Endothelial cell of umbilical vein (primary cell): Measurements from ENCODE around the gene RIMKLB.

Experiments
- EZH2 ChIP-seq: IDR thresholded peaks from 2 replicates; pipeline ENCODE4 v1.6.1; 2012; ENCODE audit warnings: borderline replicate concordance, low read depth, mild to moderate bottlenecking, moderate library complexity, low read length, inconsistent platforms; ENCODE audit not compliant: severe bottlenecking
- MYC ChIP-seq: IDR thresholded peaks from one replicate; pipeline ENCODE4 v1.6.1; 2011; ENCODE audit warnings: mild to moderate bottlenecking, low read depth, low read length
- POLR2A ChIP-seq: IDR thresholded peaks from 2 replicates; pipeline ENCODE4 v1.6.1; 2012; ENCODE audit warnings: low read depth, mild to moderate bottlenecking, control low read depth, low read length
- POLR2AphosphoS5 ChIP-seq: IDR thresholded peaks from 2 replicates; pipeline ENCODE4 v1.6.1; 2012; ENCODE audit warnings: low read depth, mild to moderate bottlenecking, control low read depth, low read length, moderate library complexity; ENCODE audit not compliant: insufficient read depth
- TF ChIP-seq, protein P1 (sequence below): IDR thresholded peaks from 2 replicates; pipeline ENCODE4 v1.6.1; 2011; ENCODE audit not compliant: insufficient read depth, insufficient read length
- TF ChIP-seq, protein P2 (sequence below), 2 donors: IDR thresholded peaks; 1 replicate in 1 of 2; 2 replicates in 1 of 2; pipeline ENCODE4 v1.5.1; 2011; ENCODE audit warnings: low read length in 2 of 2, mild to moderate bottlenecking in 2 of 2, moderate library complexity in 2 of 2, control low read depth in 1 of 2, inconsistent platforms in 1 of 2, low read depth in 1 of 2; ENCODE audit not compliant: insufficient read depth in 1 of 2; ENCODE audit errors: extremely low read depth in 1 of 2

DNA sequence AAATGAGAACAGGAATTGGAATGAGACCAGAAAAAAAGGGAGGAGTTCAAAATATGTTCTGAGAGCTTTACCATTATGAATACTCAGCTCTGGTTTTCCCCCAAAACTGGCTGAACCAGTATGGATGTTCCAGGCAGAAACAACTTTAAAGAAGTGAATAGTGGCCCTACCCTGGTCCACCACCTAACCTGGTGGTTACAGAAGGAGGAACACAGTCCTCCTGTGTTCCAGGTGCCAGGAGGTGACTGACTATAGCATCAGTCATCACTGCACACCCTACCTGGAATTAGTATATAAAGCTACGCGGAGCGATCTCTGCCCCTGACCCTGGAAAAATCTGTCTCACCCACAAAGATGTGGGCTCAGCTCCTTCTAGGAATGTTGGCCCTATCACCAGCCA lies 124.5 kb downstream of the RIMKLB start, which contains the start of gene A2ML1:
- no peak for TF ChIP-seq POLR2AphosphoS5
- TF ChIP-seq POLR2A = no peak
- TF ChIP-seq EZH2 = no peak
- TF ChIP-seq, protein P1, sequence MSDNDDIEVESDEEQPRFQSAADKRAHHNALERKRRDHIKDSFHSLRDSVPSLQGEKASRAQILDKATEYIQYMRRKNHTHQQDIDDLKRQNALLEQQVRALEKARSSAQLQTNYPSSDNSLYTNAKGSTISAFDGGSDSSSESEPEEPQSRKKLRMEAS = no peak
- TF ChIP-seq, protein P2, sequence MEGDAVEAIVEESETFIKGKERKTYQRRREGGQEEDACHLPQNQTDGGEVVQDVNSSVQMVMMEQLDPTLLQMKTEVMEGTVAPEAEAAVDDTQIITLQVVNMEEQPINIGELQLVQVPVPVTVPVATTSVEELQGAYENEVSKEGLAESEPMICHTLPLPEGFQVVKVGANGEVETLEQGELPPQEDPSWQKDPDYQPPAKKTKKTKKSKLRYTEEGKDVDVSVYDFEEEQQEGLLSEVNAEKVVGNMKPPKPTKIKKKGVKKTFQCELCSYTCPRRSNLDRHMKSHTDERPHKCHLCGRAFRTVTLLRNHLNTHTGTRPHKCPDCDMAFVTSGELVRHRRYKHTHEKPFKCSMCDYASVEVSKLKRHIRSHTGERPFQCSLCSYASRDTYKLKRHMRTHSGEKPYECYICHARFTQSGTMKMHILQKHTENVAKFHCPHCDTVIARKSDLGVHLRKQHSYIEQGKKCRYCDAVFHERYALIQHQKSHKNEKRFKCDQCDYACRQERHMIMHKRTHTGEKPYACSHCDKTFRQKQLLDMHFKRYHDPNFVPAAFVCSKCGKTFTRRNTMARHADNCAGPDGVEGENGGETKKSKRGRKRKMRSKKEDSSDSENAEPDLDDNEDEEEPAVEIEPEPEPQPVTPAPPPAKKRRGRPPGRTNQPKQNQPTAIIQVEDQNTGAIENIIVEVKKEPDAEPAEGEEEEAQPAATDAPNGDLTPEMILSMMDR (IDR thresholded peaks at IDR 0.05; ENCODE audit: extremely low read depth in 1 of 2, insufficient read depth in 1 of 2, low read depth in 1 of 2, low read length in 2 of 2) = no peak
- TF ChIP-seq MYC = no peak
